ENCODE results near the gene SETD3. TPM values are rescaled to one million over a fixed set of nuclear protein-coding genes. Genes with fewer than 3 reads are reported as not detected.

SETD3 gene
- total RNA-seq, 1 donor from 2014 or later, result 67.4 TPM

GRCh38 chr14:99435327-99435726, 45.3 kb downstream of the SETD3 start:
- Mint-ChIP-seq H3K9me3 (ENCODE audit: unreplicated experiment) (no peaks in the 10 kb centered on the region), H3K27me3 (ENCODE audit: unreplicated experiment) (peaks cover 1% of the 10 kb centered on the region), H3K4me1 (ENCODE audit: unreplicated experiment) (peaks cover 32% of the 10 kb centered on the region), H3K36me3 (ENCODE audit: low read depth, unreplicated experiment) (peaks cover 18% of the 10 kb centered on the region), H3K4me3 (ENCODE audit: unreplicated experiment) (no peak overlapping the region), H3K27ac (ENCODE audit: unreplicated experiment) (no peak overlapping the region)
- no peak for DNase-seq (ENCODE audit: low spot score)
- TF ChIP-seq CTCF (IDR thresholded peaks at IDR 0.05; ENCODE audit: unreplicated experiment), result no peak

GRCh38 chr14:99432485-99432884, 48.2 kb downstream of the SETD3 start:
- DNase-seq (ENCODE audit: low spot score), result no peak
- H3K4me3 Mint-ChIP-seq (ENCODE audit: unreplicated experiment), result no peak overlapping the region
- peaks cover 5% of the 10 kb centered on the region for H3K9me3 Mint-ChIP-seq (ENCODE audit: unreplicated experiment)
- H3K36me3 Mint-ChIP-seq (ENCODE audit: low read depth, unreplicated experiment), result peaks cover 34% of the 10 kb centered on the region
- peaks cover 34% of the 10 kb centered on the region for H3K4me1 Mint-ChIP-seq (ENCODE audit: unreplicated experiment)
- no peaks in the 10 kb centered on the region for H3K27me3 Mint-ChIP-seq (ENCODE audit: unreplicated experiment)
- no peak for TF ChIP-seq CTCF (IDR thresholded peaks at IDR 0.05; ENCODE audit: unreplicated experiment)
- H3K27ac Mint-ChIP-seq (ENCODE audit: unreplicated experiment), result no peak overlapping the region

GRCh38 chr14:99431986-99432385, 48.7 kb downstream of the SETD3 start:
- no peak for DNase-seq (ENCODE audit: low spot score)
- no peak overlapping the region for H3K4me3 Mint-ChIP-seq (ENCODE audit: unreplicated experiment)
- TF ChIP-seq CTCF (IDR thresholded peaks at IDR 0.05; ENCODE audit: unreplicated experiment), result no peak
- no peak overlapping the region for H3K27ac Mint-ChIP-seq (ENCODE audit: unreplicated experiment)
- H3K4me1 Mint-ChIP-seq (ENCODE audit: unreplicated experiment), result peaks cover 29% of the 10 kb centered on the region
- peaks cover 5% of the 10 kb centered on the region for H3K9me3 Mint-ChIP-seq (ENCODE audit: unreplicated experiment)
- peaks cover 35% of the 10 kb centered on the region for H3K36me3 Mint-ChIP-seq (ENCODE audit: low read depth, unreplicated experiment)
- no peaks in the 10 kb centered on the region for H3K27me3 Mint-ChIP-seq (ENCODE audit: unreplicated experiment)

- DNase-seq (ENCODE audit: low spot score), result peak; percentile 56
- Mint-ChIP-seq H3K4me1 (ENCODE audit: unreplicated experiment) (peaks cover 26% of the 10 kb centered on the region), H3K9me3 (ENCODE audit: unreplicated experiment) (peaks cover 5% of the 10 kb centered on the region), H3K27ac (ENCODE audit: unreplicated experiment) (no peak overlapping the region), H3K4me3 (ENCODE audit: unreplicated experiment) (no peak overlapping the region), H3K27me3 (ENCODE audit: unreplicated experiment) (no peaks in the 10 kb centered on the region), H3K36me3 (ENCODE audit: low read depth, unreplicated experiment) (peaks cover 27% of the 10 kb centered on the region)
- TF ChIP-seq CTCF (IDR thresholded peaks at IDR 0.05; ENCODE audit: unreplicated experiment), result peak; percentile 47
Measured at GRCh38 chr14:99430491-99430890, 50.2 kb downstream of the SETD3 start.

- peaks cover 5% of the 10 kb centered on the region for H3K9me3 Mint-ChIP-seq (ENCODE audit: unreplicated experiment)
- H3K27me3 Mint-ChIP-seq (ENCODE audit: unreplicated experiment), result peaks cover 2% of the 10 kb centered on the region
- peak overlapping the region; percentile 33 for H3K4me3 Mint-ChIP-seq (ENCODE audit: unreplicated experiment)
- no peak for TF ChIP-seq CTCF (IDR thresholded peaks at IDR 0.05; ENCODE audit: unreplicated experiment)
- peaks cover 20% of the 10 kb centered on the region for H3K36me3 Mint-ChIP-seq (ENCODE audit: low read depth, unreplicated experiment)
- no peak for DNase-seq (ENCODE audit: low spot score)
- peaks cover 39% of the 10 kb centered on the region for H3K4me1 Mint-ChIP-seq (ENCODE audit: unreplicated experiment)
- no peak overlapping the region for H3K27ac Mint-ChIP-seq (ENCODE audit: unreplicated experiment)
Measured at GRCh38 chr14:99427632-99428300, 52.9 kb downstream of the SETD3 start.
